ENCODE results near the gene DNAJC5. TPM values are rescaled to one million over a fixed set of nuclear protein-coding genes. Genes with fewer than 3 reads are reported as not detected.
"Not testable (repeated sequence)": the region's sequence is repeated elsewhere in the genome, so short reads cannot be mapped to it uniquely, and the experiment has no call there.

The DNAJC5 gene
- total RNA-seq, 2 donors from 2014 or later, result 35.7 to 39.0 TPM

- Mint-ChIP-seq H3K27ac (peak overlapping the region; percentile 95), H3K4me3 (peak overlapping the region; percentile 93), H3K36me3 (ENCODE audit: low read depth) (no peaks in the 10 kb centered on the region), H3K4me1 (peaks cover 40% of the 10 kb centered on the region), H3K27me3 (no peaks in the 10 kb centered on the region)
- DNase-seq (no peak), ATAC-seq (peak; percentile 23)
- no peaks in the 10 kb centered on the region for H3K9me3 ChIP-seq (ENCODE audit: control insufficient read depth, low read length, poor library complexity, severe bottlenecking)
These were observed 1.6 kb downstream of the DNAJC5 start for GRCh38 chr20:63896264-63897105.

GRCh38 chr20:63897978-63898561, 3.1 kb downstream of the DNAJC5 start:
- no peaks in the 10 kb centered on the region for H3K27me3 Mint-ChIP-seq
- peaks cover 47% of the 10 kb centered on the region for H3K4me1 Mint-ChIP-seq
- H3K4me3 Mint-ChIP-seq, result no peak overlapping the region
- H3K36me3 Mint-ChIP-seq (ENCODE audit: low read depth), result no peaks in the 10 kb centered on the region
- DNase-seq (no peak), ATAC-seq (no peak)
- peak overlapping the region; percentile 95 for H3K27ac Mint-ChIP-seq
- no peaks in the 10 kb centered on the region for H3K9me3 ChIP-seq (ENCODE audit: control insufficient read depth, low read length, poor library complexity, severe bottlenecking)

- H3K36me3 Mint-ChIP-seq (ENCODE audit: low read depth), result no peaks in the 10 kb centered on the region
These were observed 4.1 kb downstream of the DNAJC5 start for GRCh38 chr20:63898882-63899558.

DNA sequence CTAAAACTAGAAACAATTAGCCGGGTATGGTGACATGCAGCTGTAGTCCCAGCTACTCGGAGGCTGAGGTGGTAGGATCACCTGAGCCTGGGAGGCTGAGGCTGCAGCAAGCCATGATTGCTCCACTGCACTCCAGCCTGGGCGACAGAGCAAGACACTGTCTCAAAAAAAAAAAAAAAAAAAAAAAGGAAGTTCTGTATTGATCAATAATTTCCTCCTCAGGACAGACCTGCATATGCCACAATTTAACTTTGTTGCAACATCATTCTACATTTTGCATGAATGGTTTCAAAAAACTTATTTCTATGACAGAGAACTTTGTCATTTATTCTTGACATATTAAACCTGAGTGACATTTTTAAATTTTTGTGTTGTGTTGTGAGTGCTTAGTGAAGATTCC, 5.5 kb downstream of the DNAJC5 start:
- Mint-ChIP-seq H3K27ac (peak overlapping the region; percentile 91), H3K4me1 (peaks cover 56% of the 10 kb centered on the region), H3K36me3 (ENCODE audit: low read depth) (no peaks in the 10 kb centered on the region), H3K27me3 (no peaks in the 10 kb centered on the region), H3K4me3 (no peak overlapping the region)
- no peak for ATAC-seq
- H3K9me3 ChIP-seq (ENCODE audit: control insufficient read depth, low read length, poor library complexity, severe bottlenecking), result no peaks in the 10 kb centered on the region
- no peak for DNase-seq

More at GRCh38 chr20:63898882-63899558, 4.1 kb downstream of the DNAJC5 start:
- H3K9me3 ChIP-seq (ENCODE audit: control insufficient read depth, low read length, poor library complexity, severe bottlenecking), result no peaks in the 10 kb centered on the region
- Mint-ChIP-seq H3K27ac (peak overlapping the region; percentile 95), H3K27me3 (no peaks in the 10 kb centered on the region), H3K4me1 (peaks cover 51% of the 10 kb centered on the region), H3K4me3 (peak overlapping the region; percentile 39)
- ATAC-seq (no peak), DNase-seq (no peak)

DNA sequence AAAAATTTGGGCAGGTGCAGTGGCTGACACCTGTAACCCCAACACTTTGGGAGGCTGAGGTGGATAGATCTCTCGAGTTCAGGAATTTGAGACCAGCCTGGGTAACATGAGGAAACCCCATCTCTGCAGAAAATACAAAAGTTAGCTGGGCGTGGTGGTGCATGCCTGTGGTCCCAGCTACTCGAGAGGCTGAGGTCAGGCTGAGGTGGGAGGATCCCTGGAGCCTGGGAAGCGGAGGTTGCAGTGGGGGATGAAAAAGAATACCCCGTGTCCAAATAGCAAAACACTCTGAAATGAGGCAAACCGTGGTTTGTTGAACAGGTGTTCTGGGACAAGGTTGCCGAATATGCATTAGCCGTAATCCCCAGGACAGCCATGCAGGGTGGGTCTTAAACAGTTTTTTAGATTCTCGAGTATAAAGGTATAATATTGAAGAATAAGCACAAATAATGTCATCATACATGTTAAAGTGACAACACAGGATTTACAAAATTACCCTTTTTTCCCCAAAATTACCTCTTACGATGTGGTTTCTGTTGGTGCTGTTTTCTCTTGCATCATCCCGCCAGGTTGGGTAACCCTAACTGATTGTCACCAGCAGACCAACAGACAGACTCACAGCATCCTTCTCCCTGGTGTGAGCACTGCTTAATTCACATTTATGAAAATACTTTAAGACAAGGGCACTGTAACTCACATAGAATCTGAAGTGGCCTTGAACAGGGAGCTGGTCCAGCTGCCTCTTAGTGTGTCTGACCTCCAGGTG, 9.1 kb downstream of the DNAJC5 start:
- Mint-ChIP-seq H3K4me1 (peaks cover 37% of the 10 kb centered on the region), H3K27me3 (no peaks in the 10 kb centered on the region), H3K36me3 (ENCODE audit: low read depth) (no peaks in the 10 kb centered on the region), H3K4me3 (no peak overlapping the region), H3K27ac (peak overlapping the region; percentile 91)
- ATAC-seq, result no peak
- H3K9me3 ChIP-seq (ENCODE audit: control insufficient read depth, low read length, poor library complexity, severe bottlenecking), result no peaks in the 10 kb centered on the region
- DNase-seq, result no peak

DNA sequence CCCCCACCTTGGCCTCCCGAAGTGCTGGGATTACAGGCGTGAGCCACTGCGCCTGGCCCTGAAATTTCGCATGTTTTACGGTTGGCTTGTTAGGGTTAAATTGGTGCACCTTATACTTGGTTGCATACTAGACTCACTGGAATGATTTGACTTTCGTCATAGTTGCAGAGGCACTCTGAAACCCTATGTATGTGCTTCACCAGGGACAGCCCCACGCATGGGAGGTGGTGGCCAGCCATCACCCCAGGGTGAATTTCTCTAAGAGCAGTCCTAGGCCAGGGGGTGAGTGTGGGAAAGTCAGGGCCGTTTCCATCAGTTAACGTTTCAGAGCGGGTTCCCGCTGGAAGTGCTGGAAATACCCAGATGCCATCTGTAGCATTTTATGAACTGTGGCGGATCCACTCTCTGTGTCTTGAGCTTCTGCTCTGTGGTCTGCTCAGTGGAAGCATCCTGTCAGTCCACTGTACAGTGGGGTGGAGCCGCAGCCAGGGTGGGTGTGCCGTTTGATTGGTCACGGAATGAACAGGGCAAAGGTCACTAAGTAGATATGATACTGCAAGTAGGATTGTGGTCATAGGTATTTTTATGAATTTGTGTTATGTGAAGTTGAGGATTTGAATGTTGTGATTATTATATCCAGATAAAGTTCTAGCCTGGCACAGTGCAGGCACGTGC, 13.2 kb downstream of the DNAJC5 start:
- H3K36me3 Mint-ChIP-seq (ENCODE audit: low read depth), result peaks cover 2% of the 10 kb centered on the region
- no peaks in the 10 kb centered on the region for H3K9me3 ChIP-seq (ENCODE audit: control insufficient read depth, low read length, poor library complexity, severe bottlenecking)
- H3K4me1 Mint-ChIP-seq, result peaks cover 39% of the 10 kb centered on the region
- ATAC-seq, result no peak
- DNase-seq, result no peak
- no peak overlapping the region for H3K4me3 Mint-ChIP-seq
- no peak overlapping the region for H3K27ac Mint-ChIP-seq
- no peaks in the 10 kb centered on the region for H3K27me3 Mint-ChIP-seq

DNA sequence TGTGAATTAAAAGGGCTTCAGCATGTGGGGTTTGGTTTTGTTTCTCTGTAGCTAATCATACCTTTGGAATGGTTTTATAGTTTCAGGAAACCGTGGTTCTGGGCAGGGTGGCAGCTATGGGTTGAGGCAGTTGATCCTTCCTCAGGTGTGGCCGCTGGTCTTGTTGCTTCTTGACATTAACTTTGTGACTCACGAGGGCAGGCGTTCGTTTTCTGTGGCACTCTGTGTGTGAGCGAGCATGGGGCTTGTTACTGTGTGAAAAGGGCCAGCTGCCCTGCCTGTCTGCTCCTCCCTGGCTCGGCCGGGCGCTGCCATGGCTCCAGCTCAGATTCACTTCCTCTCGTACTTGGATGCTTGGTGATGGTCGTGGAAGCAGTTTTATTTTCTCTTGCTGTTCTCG, 16.2 kb downstream of the DNAJC5 start:
- Mint-ChIP-seq H3K4me1 (peaks cover 27% of the 10 kb centered on the region), H3K27ac (peak overlapping the region; percentile 51), H3K27me3 (no peaks in the 10 kb centered on the region), H3K4me3 (no peak overlapping the region), H3K36me3 (ENCODE audit: low read depth) (peaks cover 2% of the 10 kb centered on the region)
- no peak for DNase-seq
- no peaks in the 10 kb centered on the region for H3K9me3 ChIP-seq (ENCODE audit: control insufficient read depth, low read length, poor library complexity, severe bottlenecking)
- ATAC-seq, result no peak

- ATAC-seq, result no peak
- H3K4me1 Mint-ChIP-seq, result peaks cover 22% of the 10 kb centered on the region
- no peaks in the 10 kb centered on the region for H3K9me3 ChIP-seq (ENCODE audit: control insufficient read depth, low read length, poor library complexity, severe bottlenecking)
- H3K27me3 Mint-ChIP-seq, result no peaks in the 10 kb centered on the region
- DNase-seq, result no peak
- H3K27ac Mint-ChIP-seq, result peak overlapping the region; percentile 69
- peaks cover 2% of the 10 kb centered on the region for H3K36me3 Mint-ChIP-seq (ENCODE audit: low read depth)
- no peak overlapping the region for H3K4me3 Mint-ChIP-seq
These were observed 18.8 kb downstream of the DNAJC5 start for GRCh38 chr20:63913768-63914167.

GRCh38 chr20:63915471-63915870, 20.5 kb downstream of the DNAJC5 start:
- H3K4me3 Mint-ChIP-seq, result no peak overlapping the region
- no peak for DNase-seq
- peaks cover 2% of the 10 kb centered on the region for H3K36me3 Mint-ChIP-seq (ENCODE audit: low read depth)

DNA sequence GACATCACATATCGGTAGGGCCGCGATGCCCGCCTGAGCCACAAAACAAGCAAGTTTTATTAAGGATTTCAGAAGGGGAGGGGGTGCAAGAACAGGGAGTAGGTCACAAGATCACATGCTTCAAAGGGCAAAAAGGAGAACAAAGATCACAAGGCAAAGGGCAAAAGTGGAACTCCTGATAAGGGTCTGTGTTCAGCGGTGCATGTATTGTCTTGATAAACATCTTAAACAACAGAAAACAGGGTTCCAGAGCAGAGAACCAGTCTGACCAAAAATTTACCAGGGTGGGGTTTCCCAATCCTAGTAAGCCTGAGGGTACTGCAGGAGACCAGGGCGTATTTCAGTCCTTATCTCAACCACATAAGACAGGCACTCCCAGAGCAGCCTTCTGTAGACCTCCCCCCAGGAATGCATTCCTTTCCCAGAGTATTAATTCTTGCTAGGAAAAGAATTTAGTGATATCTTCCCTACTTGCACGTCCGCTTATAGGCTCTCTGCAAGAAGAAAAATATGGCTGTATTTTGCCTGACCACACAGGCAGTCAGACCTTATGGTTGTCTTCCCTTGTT, 21.5 kb downstream of the DNAJC5 start:
- not testable (repeated sequence) for ATAC-seq, H3K27me3 Mint-ChIP-seq

More at GRCh38 chr20:63915471-63915870, 20.5 kb downstream of the DNAJC5 start:
- no peak for ATAC-seq
- H3K4me1 Mint-ChIP-seq, result peaks cover 14% of the 10 kb centered on the region
- no peaks in the 10 kb centered on the region for H3K27me3 Mint-ChIP-seq
- no peaks in the 10 kb centered on the region for H3K9me3 ChIP-seq (ENCODE audit: control insufficient read depth, low read length, poor library complexity, severe bottlenecking)
- H3K27ac Mint-ChIP-seq, result no peak overlapping the region

DNA sequence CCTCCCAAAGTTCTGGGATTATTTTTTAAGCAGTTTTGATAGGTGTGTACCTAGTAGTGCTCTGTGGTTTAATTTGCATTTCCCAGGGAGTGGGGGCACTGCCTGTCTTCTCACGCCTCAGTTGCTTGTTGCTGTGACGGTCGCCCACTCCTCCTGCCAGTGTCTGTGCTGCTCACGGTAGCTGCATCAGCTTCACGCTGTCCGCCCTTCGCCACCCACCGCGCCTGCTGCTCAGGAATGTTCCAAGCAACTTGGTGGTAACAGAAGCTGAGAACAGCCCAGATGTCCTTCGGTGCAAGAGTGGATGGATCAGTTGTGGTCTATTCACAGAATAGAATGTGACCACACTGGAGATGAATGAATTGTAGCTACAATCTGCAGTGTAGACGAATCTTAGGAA, 22.9 kb downstream of the DNAJC5 start:
- Mint-ChIP-seq H3K27ac (peak overlapping the region; percentile 57), H3K4me3 (no peak overlapping the region), H3K36me3 (ENCODE audit: low read depth) (peaks cover 2% of the 10 kb centered on the region), H3K27me3 (no peaks in the 10 kb centered on the region), H3K4me1 (peaks cover 7% of the 10 kb centered on the region)
- DNase-seq (no peak), ATAC-seq (no peak)
- no peaks in the 10 kb centered on the region for H3K9me3 ChIP-seq (ENCODE audit: control insufficient read depth, low read length, poor library complexity, severe bottlenecking)

More for the DNA sequence above, 21.5 kb downstream of the DNAJC5 start:
- DNase-seq; H3K4me3 Mint-ChIP-seq; H3K9me3 ChIP-seq (ENCODE audit: control insufficient read depth, low read length, poor library complexity, severe bottlenecking); H3K27ac Mint-ChIP-seq; H3K36me3 Mint-ChIP-seq (ENCODE audit: low read depth); H3K4me1 Mint-ChIP-seq: not testable (repeated sequence)

GRCh38 chr20:63919130-63919529, 24.2 kb downstream of the DNAJC5 start:
- peaks cover 5% of the 10 kb centered on the region for H3K4me1 Mint-ChIP-seq
- H3K4me3 Mint-ChIP-seq, result no peak overlapping the region
- no peaks in the 10 kb centered on the region for H3K36me3 Mint-ChIP-seq (ENCODE audit: low read depth)
- H3K27ac Mint-ChIP-seq, result peak overlapping the region; percentile 57
- H3K27me3 Mint-ChIP-seq, result no peaks in the 10 kb centered on the region
- H3K9me3 ChIP-seq (ENCODE audit: control insufficient read depth, low read length, poor library complexity, severe bottlenecking), result no peaks in the 10 kb centered on the region
- ATAC-seq (no peak), DNase-seq (no peak)
